KOPT-K1 (cell line): ENCODE data around the gene DUOXA2.
"Not testable (repeated sequence)": the region's sequence is repeated elsewhere in the genome, so short reads cannot be mapped to it uniquely, and the experiment has no call there.

Experiments used
- H3K27ac ChIP-seq: fragments of 200-600 bp; sonication (generic); 2 replicates; pipeline ENCODE4 v1.5.1; 2016; ENCODE audit warnings: antibody characterized with exemption, mild to moderate bottlenecking, low read depth, low read length; ENCODE audit not compliant: poor library complexity, severe bottlenecking
- H3K36me3 ChIP-seq: fragments of 200-600 bp; sonication (generic); 2 replicates; pipeline ENCODE4 v1.5.1; 2017; ENCODE audit warnings: antibody characterized with exemption, mild to moderate bottlenecking, low read length, moderate library complexity; ENCODE audit not compliant: insufficient read depth
- H3K9me3 ChIP-seq: fragments of 200-600 bp; sonication (generic); 2 replicates; pipeline ENCODE4 v1.5.1; 2017; ENCODE audit warnings: antibody characterized with exemption, low read length, mild to moderate bottlenecking; ENCODE audit not compliant: insufficient read depth, poor library complexity, severe bottlenecking

Gene DUOXA2

GRCh38 chr15:45089712-45090373 is 24.3 kb upstream of the DUOXA2 start:
- Histone ChIP-seq H3K36me3 (no peaks in the 10 kb centered on the region), H3K27ac (no peak overlapping the region), H3K9me3 (no peaks in the 10 kb centered on the region)

GRCh38 chr15:45091161-45091560 is 23.0 kb upstream of the DUOXA2 start:
- H3K9me3 ChIP-seq, result no peaks in the 10 kb centered on the region
- no peak overlapping the region for H3K27ac ChIP-seq
- H3K36me3 ChIP-seq, result no peaks in the 10 kb centered on the region

- Histone ChIP-seq H3K36me3 (no peaks in the 10 kb centered on the region), H3K9me3 (no peaks in the 10 kb centered on the region), H3K27ac (no peak overlapping the region)
Measured at GRCh38 chr15:45091576-45091975, 22.6 kb upstream of the DUOXA2 start.

GRCh38 chr15:45093013-45093412 is 21.1 kb upstream of the DUOXA2 start:
- H3K36me3 ChIP-seq, result no peaks in the 10 kb centered on the region
- no peak overlapping the region for H3K27ac ChIP-seq
- no peaks in the 10 kb centered on the region for H3K9me3 ChIP-seq

GRCh38 chr15:45093622-45094357 is 20.3 kb upstream of the DUOXA2 start:
- Histone ChIP-seq H3K36me3 (no peaks in the 10 kb centered on the region), H3K27ac (no peak overlapping the region), H3K9me3 (no peaks in the 10 kb centered on the region)

GRCh38 chr15:45094358-45094730 is 19.8 kb upstream of the DUOXA2 start:
- no peaks in the 10 kb centered on the region for H3K36me3 ChIP-seq
- H3K9me3 ChIP-seq, result no peaks in the 10 kb centered on the region
- no peak overlapping the region for H3K27ac ChIP-seq

GRCh38 chr15:45095661-45096060 is 18.5 kb upstream of the DUOXA2 start:
- Histone ChIP-seq H3K27ac (no peak overlapping the region), H3K36me3 (no peaks in the 10 kb centered on the region), H3K9me3 (no peaks in the 10 kb centered on the region)

- Histone ChIP-seq H3K9me3 (no peaks in the 10 kb centered on the region), H3K27ac (no peak overlapping the region), H3K36me3 (no peaks in the 10 kb centered on the region)
Measured at GRCh38 chr15:45097466-45097865, 16.7 kb upstream of the DUOXA2 start.

- Histone ChIP-seq H3K9me3 (no peaks in the 10 kb centered on the region), H3K27ac (no peak overlapping the region), H3K36me3 (no peaks in the 10 kb centered on the region)
Measured at GRCh38 chr15:45099549-45100165, 14.5 kb upstream of the DUOXA2 start.

- no peaks in the 10 kb centered on the region for H3K36me3 ChIP-seq
- no peak overlapping the region for H3K27ac ChIP-seq
- H3K9me3 ChIP-seq, result no peaks in the 10 kb centered on the region
Measured at GRCh38 chr15:45100884-45101625, 13.1 kb upstream of the DUOXA2 start.

GRCh38 chr15:45101749-45102148 is 12.4 kb upstream of the DUOXA2 start:
- no peaks in the 10 kb centered on the region for H3K9me3 ChIP-seq
- H3K27ac ChIP-seq, result no peak overlapping the region
- H3K36me3 ChIP-seq, result no peaks in the 10 kb centered on the region

- Histone ChIP-seq H3K27ac (no peak overlapping the region), H3K9me3 (no peaks in the 10 kb centered on the region), H3K36me3 (no peaks in the 10 kb centered on the region)
Measured at GRCh38 chr15:45102226-45102625, 11.9 kb upstream of the DUOXA2 start.

- not testable (repeated sequence) for H3K9me3 ChIP-seq, H3K36me3 ChIP-seq, H3K27ac ChIP-seq
Measured at GRCh38 chr15:45104170-45104569, 10.0 kb upstream of the DUOXA2 start.

- H3K36me3 ChIP-seq, result no peaks in the 10 kb centered on the region
- no peak overlapping the region for H3K27ac ChIP-seq
- no peaks in the 10 kb centered on the region for H3K9me3 ChIP-seq
Measured at GRCh38 chr15:45105586-45105985, 8.5 kb upstream of the DUOXA2 start.
